ENCODE data around the gene ARID5B. TPM values are rescaled to one million over a fixed set of nuclear protein-coding genes. Genes with fewer than 3 reads are reported as not detected.

The ARID5B gene
- total RNA-seq, 2 experiments from 2014 or later: 71.1 to 73.9 TPM

DNA sequence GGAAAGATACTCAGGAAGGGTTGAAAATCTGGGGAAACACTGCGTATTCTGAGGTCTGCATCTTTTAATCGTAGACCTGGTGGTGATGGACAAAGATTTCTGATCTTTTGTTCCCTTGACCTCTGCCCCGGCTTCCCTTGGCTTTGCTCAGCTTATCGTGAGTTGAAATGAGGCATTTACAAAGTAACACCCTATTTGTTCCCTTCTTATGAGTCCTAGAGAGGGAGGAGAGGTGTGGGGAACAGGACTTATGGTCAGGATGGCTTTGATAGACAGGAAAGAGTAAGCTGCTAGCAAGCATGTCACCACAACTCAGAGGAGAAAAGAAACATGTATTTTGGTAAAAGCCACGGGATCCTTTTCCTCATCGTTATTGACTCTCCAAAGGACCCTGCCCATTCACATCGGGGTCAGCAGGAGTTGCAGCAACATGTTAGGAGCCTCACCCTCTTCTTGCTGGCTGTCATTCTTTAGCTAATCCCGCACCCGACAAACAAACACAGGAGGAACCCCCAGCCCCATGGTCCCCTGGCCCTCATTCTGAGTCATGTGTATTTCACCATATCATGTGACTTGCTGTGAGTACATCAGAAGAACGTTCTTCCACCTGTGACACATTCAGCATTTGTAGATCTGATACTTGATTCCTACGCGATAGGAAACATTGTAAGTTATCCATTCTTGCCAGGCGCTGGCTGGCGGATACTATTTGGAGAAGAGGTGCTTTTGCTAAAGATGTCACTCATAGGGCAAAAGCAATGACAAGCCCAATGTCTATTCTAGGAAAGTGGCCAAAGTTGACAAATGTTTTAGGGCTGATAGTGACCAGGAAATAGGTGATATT lies 197.0 kb downstream of the ARID5B start:
- Mint-ChIP-seq H3K9me3 (no peaks in the 10 kb centered on the region), H3K36me3 (ENCODE audit: low read depth) (peaks cover 45% of the 10 kb centered on the region), H3K4me1 (peaks cover 25% of the 10 kb centered on the region), H3K4me3 (no peak overlapping the region), H3K27ac (no peak overlapping the region), H3K27me3 (no peaks in the 10 kb centered on the region)
- POLR2A ChIA-PET: interaction anchor here (1.2 kb wide), 1 partner anchor 10 kb away, joined by 3 read pairs; no protein-coding TSS in a partner anchor
- CTCF ChIA-PET: interaction anchor here (1.5 kb wide), 1 partner anchor 147 kb away, joined by 4 read pairs; no protein-coding TSS in a partner anchor
- DNase-seq: no peak

DNA sequence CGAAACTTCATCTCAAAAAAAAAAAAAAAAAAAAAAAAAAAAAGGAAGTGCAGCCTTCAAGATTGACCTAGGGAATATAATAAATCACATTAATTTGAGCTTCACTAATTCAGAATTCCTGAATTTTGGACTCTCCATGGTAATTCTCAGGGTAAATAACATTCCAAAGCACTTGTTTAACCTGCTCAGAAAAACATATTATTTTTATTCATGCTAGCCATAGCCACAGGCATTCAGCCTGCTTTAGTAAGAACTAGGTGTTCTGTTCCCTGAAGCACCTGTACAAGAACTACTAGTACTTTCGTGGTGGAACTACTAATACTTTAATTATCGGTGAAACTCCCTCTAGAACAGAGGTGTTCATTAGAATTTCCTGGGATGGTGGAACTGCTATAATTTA lies 197.8 kb downstream of the ARID5B start:
- H3K27me3 Mint-ChIP-seq: no peaks in the 10 kb centered on the region
- ChIA-PET POLR2A (interaction anchor here (1.2 kb wide), 1 partner anchor 11 kb away, joined by 3 read pairs; no protein-coding TSS in a partner anchor), CTCF (interaction anchor here (1.5 kb wide), 1 partner anchor 146 kb away, joined by 4 read pairs; no protein-coding TSS in a partner anchor)
- DNase-seq: no peak
- no peak overlapping the region for H3K4me3 Mint-ChIP-seq
- H3K27ac Mint-ChIP-seq: no peak overlapping the region
- H3K4me1 Mint-ChIP-seq: peaks cover 23% of the 10 kb centered on the region
- H3K36me3 Mint-ChIP-seq (ENCODE audit: low read depth): peaks cover 37% of the 10 kb centered on the region
- H3K9me3 Mint-ChIP-seq: no peaks in the 10 kb centered on the region

DNA sequence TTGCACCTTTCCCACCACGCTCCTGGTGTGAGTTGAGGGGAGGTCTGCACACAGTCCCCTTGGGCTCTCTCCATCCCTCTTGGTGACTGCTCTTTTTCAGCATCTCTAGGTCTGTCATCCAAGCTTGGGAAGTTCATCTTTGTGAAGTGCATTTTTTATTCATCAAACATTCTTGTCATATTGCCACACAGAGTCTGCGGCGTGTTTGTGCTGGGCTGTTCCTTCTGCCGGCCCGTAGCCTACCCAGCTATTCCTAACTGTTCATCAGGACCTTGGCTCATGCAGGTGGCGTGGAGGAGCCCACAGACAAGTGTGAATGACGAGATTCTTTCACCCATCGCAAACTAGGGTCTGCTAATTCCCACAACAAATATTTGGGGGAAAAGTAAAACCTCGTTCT lies 202.4 kb downstream of the ARID5B start:
- POLR2A ChIA-PET: interaction anchor here (0.9 kb wide), 1 partner anchor 45 kb away, joined by 5 read pairs; no protein-coding TSS in a partner anchor
- H3K4me1 Mint-ChIP-seq: peaks cover 23% of the 10 kb centered on the region

DNA sequence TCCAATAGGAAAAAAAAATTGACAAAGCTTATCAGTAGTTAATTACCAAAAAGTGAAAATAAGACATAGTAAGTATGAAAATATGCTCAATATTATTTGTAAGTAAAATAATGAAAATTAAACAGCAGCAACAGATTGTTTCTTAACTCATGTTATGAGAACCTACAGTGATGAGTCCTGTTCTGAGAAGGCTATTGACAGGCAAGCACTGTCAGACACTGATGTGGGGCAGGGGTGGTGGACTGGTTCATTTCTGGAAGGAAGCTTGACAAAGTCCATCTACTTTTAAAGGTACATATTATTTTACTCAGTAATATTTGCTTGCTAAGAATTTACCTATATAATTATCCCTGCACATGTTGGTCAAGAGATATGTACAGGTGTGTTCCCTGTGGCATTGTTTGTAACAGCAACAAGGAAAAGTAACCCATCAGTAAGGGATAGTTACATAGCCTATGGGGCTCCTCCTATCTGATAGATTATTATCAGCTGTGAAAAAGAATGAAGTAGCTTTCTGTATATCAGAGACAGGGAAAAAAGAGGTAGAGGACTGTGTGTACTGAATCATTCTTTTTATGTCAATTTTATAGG lies 205.5 kb downstream of the ARID5B start:
- Mint-ChIP-seq H3K27ac (no peak overlapping the region), H3K27me3 (no peaks in the 10 kb centered on the region), H3K9me3 (no peaks in the 10 kb centered on the region), H3K4me3 (no peak overlapping the region), H3K36me3 (ENCODE audit: low read depth) (peaks cover 7% of the 10 kb centered on the region), H3K4me1 (peaks cover 39% of the 10 kb centered on the region)
- no peak for DNase-seq
- ChIA-PET POLR2A (interaction anchor here (0.8 to 2.3 kb wide), 12 partner anchors 8 to 207 kb away, joined by 3 to 8 read pairs (median 3); partner anchors contain the start of gene ARID5B), CTCF (interaction anchor here (1.0 to 3.2 kb wide), 4 partner anchors 57 to 207 kb away, joined by 3 to 11 read pairs (median 4); no protein-coding TSS in a partner anchor)

More for the DNA sequence above, 202.4 kb downstream of the ARID5B start:
- no peak overlapping the region for H3K4me3 Mint-ChIP-seq
- peaks cover 5% of the 10 kb centered on the region for H3K36me3 Mint-ChIP-seq (ENCODE audit: low read depth)
- CTCF ChIA-PET: interaction anchor here (1.6 kb wide), 1 partner anchor 141 kb away, joined by 3 read pairs; no protein-coding TSS in a partner anchor
- no peak for DNase-seq
- H3K27me3 Mint-ChIP-seq: no peaks in the 10 kb centered on the region
- no peak overlapping the region for H3K27ac Mint-ChIP-seq
- no peaks in the 10 kb centered on the region for H3K9me3 Mint-ChIP-seq

DNA sequence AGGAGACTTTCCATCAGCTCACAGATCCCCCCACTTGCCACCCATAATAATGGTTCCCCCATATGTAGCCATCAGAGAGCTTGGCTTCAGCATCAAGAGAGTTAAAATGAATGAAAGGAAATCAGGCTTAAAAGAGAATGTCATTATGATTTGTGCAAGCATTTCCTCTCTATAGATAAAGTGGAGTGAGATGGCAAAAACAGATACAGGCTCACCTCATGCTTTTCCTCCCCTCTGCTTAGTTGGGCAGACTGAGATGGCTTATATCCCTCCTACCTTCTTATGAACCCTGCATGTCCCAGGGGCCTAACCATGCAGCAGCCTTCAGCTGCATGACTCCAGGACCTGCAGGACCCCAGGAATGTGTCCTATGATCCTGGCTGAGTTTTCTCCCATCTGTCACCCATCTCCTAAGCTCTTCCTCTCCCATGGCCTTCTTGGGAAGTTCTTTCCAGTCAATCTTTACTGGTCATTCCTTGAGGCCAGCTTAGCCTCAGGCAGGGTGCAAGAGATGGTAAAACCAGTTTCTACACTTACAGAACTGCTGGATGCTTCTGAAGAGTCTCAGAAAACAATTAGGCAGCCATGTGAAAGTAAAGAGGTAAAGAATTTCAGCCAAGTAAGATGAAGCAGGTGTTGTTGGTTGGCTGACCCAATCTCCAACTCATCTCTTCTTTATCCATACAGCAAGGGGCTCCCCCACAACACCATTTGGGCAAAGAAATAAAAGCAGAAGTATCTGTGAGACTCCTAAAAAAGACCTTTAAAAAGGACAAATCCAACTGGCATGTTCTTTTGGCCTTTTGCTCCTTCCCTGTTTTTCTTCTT lies 207.5 kb downstream of the ARID5B start:
- no peak for DNase-seq
- Mint-ChIP-seq H3K36me3 (ENCODE audit: low read depth) (peaks cover 7% of the 10 kb centered on the region), H3K4me3 (no peak overlapping the region), H3K4me1 (peaks cover 53% of the 10 kb centered on the region), H3K9me3 (no peaks in the 10 kb centered on the region), H3K27me3 (no peaks in the 10 kb centered on the region), H3K27ac (peak overlapping the region; percentile 62)
- CTCF ChIA-PET: interaction anchor here (1.1 to 3.2 kb wide), 5 partner anchors 28 to 136 kb away, joined by 3 to 11 read pairs (median 4); no protein-coding TSS in a partner anchor
- POLR2A ChIA-PET: interaction anchor here (0.6 to 1.7 kb wide), 6 partner anchors 15 to 74 kb away, joined by 3 to 5 read pairs (median 3); no protein-coding TSS in a partner anchor

DNA sequence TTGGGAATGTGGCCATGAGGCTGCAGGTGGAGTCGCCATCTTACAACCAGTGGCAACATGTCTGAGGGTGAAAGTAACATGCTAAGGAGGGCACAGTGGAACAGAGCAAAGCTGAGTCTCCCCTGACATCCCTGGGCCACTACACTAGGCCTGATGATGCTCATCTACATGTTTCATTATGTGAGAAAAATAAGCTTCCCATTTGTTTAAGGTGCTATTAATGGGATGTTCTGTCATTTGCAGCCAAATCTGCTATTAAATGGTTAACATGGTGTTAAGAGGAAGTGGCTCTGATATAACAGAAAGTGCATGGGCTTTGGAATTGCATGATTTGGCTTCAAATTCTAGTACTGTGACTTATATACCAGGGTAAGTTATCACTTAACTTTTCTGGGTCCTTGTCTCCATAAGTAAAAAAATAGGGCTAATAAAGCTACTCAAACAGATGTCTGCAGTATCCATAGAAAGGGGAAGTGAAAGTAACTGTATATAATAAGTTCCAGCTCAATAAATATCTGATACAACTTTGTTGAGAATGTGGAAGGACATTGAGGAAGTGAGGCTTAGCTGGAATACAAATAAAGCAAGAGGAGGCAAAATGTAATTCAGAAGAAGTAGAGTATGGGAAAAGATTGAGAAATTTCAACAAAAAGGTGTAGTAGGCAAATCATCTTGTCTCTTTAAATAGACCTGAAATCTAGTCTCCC lies 208.2 kb downstream of the ARID5B start:
- POLR2A ChIA-PET: interaction anchor here (0.6 to 1.7 kb wide), 3 partner anchors 27 to 40 kb away, joined by 3 to 5 read pairs (median 3); no protein-coding TSS in a partner anchor
- Mint-ChIP-seq H3K36me3 (ENCODE audit: low read depth) (peaks cover 7% of the 10 kb centered on the region), H3K9me3 (peaks cover 2% of the 10 kb centered on the region), H3K27ac (no peak overlapping the region), H3K27me3 (no peaks in the 10 kb centered on the region), H3K4me3 (no peak overlapping the region), H3K4me1 (peaks cover 55% of the 10 kb centered on the region)
- CTCF ChIA-PET: interaction anchor here (1.5 to 1.6 kb wide), 2 partner anchors 29 to 135 kb away, joined by 3 to 5 read pairs; no protein-coding TSS in a partner anchor
- no peak for DNase-seq

DNA sequence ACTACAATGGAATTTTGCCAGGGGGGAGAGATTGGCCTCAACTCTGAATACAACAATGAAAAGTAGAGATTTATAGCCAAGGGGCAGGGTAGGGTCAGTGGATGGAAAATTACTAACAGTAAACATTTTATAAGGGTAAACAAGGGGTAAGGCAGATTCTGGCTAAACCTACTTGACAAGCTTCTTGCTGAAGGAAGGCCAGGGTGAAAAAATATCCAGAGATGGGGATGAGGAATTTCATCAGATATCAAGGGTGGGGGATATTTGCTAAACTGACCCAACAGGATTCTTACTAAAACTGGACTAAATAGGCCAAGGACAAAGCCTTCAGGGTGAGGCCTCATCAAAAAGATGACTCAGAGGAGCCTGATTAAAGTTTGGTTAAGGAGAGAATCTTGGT lies 210.8 kb downstream of the ARID5B start:
- H3K27ac Mint-ChIP-seq: no peak overlapping the region
- ChIA-PET CTCF (no interaction called here), POLR2A (interaction anchor here (0.9 kb wide), 1 partner anchor 12 kb away, joined by 3 read pairs; no protein-coding TSS in a partner anchor)
- no peaks in the 10 kb centered on the region for H3K27me3 Mint-ChIP-seq
- DNase-seq: no peak
- peaks cover 4% of the 10 kb centered on the region for H3K9me3 Mint-ChIP-seq
- H3K4me1 Mint-ChIP-seq: peaks cover 40% of the 10 kb centered on the region
- H3K4me3 Mint-ChIP-seq: no peak overlapping the region
- peaks cover 11% of the 10 kb centered on the region for H3K36me3 Mint-ChIP-seq (ENCODE audit: low read depth)

DNA sequence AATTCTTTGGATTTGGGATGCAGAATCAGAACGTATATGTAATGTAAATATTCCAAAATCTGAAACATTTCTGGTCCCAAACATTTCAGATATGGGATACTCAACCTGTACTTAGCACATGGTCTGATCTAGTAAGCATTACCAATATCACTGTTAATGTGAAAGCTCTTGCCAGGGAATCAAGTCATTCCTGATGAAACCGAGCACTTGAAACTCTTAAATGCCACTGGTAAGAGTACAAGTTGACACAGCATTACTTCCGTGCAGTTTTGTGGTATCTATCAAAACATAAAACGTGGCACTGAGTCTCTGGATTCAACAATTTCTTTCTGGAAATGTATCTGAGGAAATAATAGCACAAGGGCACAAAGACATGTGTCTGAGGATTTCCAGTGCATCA lies 211.5 kb downstream of the ARID5B start:
- CTCF ChIA-PET: no interaction called here

DNA sequence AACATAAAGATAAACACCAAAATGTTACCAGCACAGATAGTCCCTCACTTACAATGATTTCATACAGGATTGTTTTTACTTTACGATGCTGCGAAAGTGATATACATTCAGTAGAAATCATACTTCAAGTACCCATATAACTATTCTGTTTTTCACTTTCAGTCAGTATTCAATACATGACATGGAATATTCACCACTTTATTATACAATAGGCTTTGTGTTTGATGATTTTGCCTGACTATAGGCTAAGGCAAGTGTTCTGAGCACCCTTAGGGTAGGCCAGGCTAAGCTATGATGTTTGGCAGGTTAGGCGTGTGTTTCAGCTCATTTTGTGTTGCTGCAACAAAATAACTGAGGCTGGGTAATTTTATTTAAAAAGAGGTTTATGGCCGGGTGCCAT lies 212.2 kb downstream of the ARID5B start:
- ChIA-PET CTCF (no interaction called here), POLR2A (interaction anchor here (1.4 kb wide), 1 partner anchor 64 kb away, joined by 3 read pairs; no protein-coding TSS in a partner anchor)
- Mint-ChIP-seq H3K27me3 (no peaks in the 10 kb centered on the region), H3K36me3 (ENCODE audit: low read depth) (peaks cover 16% of the 10 kb centered on the region), H3K9me3 (peaks cover 7% of the 10 kb centered on the region), H3K4me3 (no peak overlapping the region), H3K4me1 (peaks cover 39% of the 10 kb centered on the region), H3K27ac (no peak overlapping the region)
- no peak for DNase-seq

More for the DNA sequence above, 211.5 kb downstream of the ARID5B start:
- no peak overlapping the region for H3K4me3 Mint-ChIP-seq
- DNase-seq: no peak
- H3K36me3 Mint-ChIP-seq (ENCODE audit: low read depth): peaks cover 11% of the 10 kb centered on the region
- POLR2A ChIA-PET: interaction anchor here (0.9 kb wide), 1 partner anchor 11 kb away, joined by 3 read pairs; no protein-coding TSS in a partner anchor
- peaks cover 38% of the 10 kb centered on the region for H3K4me1 Mint-ChIP-seq
- no peaks in the 10 kb centered on the region for H3K27me3 Mint-ChIP-seq
- peaks cover 4% of the 10 kb centered on the region for H3K9me3 Mint-ChIP-seq
- H3K27ac Mint-ChIP-seq: no peak overlapping the region

DNA sequence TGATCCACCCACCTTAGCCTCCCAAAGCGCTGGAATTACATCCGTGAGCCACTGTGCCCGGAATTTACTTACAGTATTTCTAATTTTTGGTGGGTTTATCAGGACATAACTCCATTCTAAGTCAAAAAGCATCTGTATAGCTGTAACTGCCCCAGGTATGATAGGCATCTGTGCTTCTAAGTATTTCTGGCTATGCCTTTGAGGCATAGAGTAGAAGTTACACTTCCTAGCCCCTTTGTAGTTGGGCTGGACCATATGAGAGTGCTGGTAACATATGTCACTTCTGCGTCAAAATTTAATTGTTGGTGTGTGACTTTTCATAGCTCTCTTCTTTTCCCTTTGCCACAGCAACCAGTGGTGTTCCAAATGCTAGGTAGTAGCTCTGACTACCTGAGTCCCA lies 213.8 kb downstream of the ARID5B start:
- H3K27me3 Mint-ChIP-seq: no peaks in the 10 kb centered on the region
- DNase-seq: no peak
- ChIA-PET POLR2A (interaction anchor here (1.0 kb wide), 1 partner anchor 8 kb away, joined by 5 read pairs; no protein-coding TSS in a partner anchor), CTCF (no interaction called here)
- peaks cover 14% of the 10 kb centered on the region for H3K9me3 Mint-ChIP-seq
- peaks cover 28% of the 10 kb centered on the region for H3K36me3 Mint-ChIP-seq (ENCODE audit: low read depth)
- no peak overlapping the region for H3K4me3 Mint-ChIP-seq
- H3K27ac Mint-ChIP-seq: no peak overlapping the region
- H3K4me1 Mint-ChIP-seq: peaks cover 33% of the 10 kb centered on the region

DNA sequence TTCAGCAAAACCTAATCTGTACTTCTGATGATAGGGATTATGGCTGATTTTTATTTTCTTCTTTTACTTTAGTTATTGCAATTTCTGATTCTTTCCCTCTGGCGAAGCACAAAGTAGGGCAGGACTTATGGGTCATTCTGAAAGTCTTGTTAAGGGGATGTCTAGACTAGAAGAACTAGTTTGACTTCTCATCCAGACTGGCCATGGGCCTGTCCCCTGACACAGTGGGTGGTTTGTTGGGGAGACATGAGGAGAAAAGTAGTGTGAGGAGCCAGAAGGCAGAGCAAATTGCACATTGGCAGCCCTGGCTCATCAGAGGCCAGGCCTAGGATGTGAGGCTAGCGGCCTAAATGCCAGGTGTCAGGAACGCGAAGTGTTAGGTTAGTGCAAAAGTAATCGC lies 214.3 kb downstream of the ARID5B start:
- peaks cover 30% of the 10 kb centered on the region for H3K36me3 Mint-ChIP-seq (ENCODE audit: low read depth)
- no peak overlapping the region for H3K4me3 Mint-ChIP-seq
- no peak overlapping the region for H3K27ac Mint-ChIP-seq
- H3K27me3 Mint-ChIP-seq: no peaks in the 10 kb centered on the region
- peaks cover 14% of the 10 kb centered on the region for H3K9me3 Mint-ChIP-seq
- peaks cover 36% of the 10 kb centered on the region for H3K4me1 Mint-ChIP-seq
- no peak for DNase-seq
- ChIA-PET POLR2A (interaction anchor here (1.0 kb wide), 1 partner anchor 9 kb away, joined by 5 read pairs; no protein-coding TSS in a partner anchor), CTCF (no interaction called here)

Data from activated CD4-positive, alpha-beta memory T cell treated with anti-CD3 and anti-CD28 coated beads, Interleukin-2, amount 10 ng/mL, durations not matched to agents 7 days and 5 days (primary cell).